Calu3 (cell line): Measurements from ENCODE around the gene C19orf81. TPM values are rescaled to one million over a fixed set of nuclear protein-coding genes. Genes with fewer than 3 reads are reported as not detected.

Experiments
- BruUV-seq: library from RNA; stranded (reverse); fragments of 400-500 nt; replicated peaks from 2 replicates; lab custom pipeline; 2021; lab: Mats Ljungman, UMichigan
- CTCF ChIA-PET: fragments of 300-600 bp; sonication (Branson Sonifier 250); formaldehyde crosslinking; loops from one replicate; lab custom pipeline; 2022; ENCODE audit warnings: antibody characterized with exemption; lab: Charles Lee
- DNase-seq: peaks from one replicate; pipeline ENCODE4 v3.0.0; 2022
- H3K27ac Mint-ChIP-seq: one replicate; pipeline ENCODE4 v1.8.0; 2022; ENCODE audit warnings: mixed read lengths; ENCODE audit not compliant: unreplicated experiment
- H3K27me3 Mint-ChIP-seq: one replicate; pipeline ENCODE4 v1.8.0; 2022; ENCODE audit warnings: mixed read lengths; ENCODE audit not compliant: unreplicated experiment
- H3K36me3 Mint-ChIP-seq: one replicate; pipeline ENCODE4 v1.8.0; 2022; ENCODE audit warnings: mild to moderate bottlenecking, moderate library complexity, mixed read lengths; ENCODE audit not compliant: insufficient read depth, unreplicated experiment
- H3K4me1 Mint-ChIP-seq: one replicate; pipeline ENCODE4 v1.8.0; 2022; ENCODE audit warnings: mild to moderate bottlenecking, low read depth, mixed read lengths; ENCODE audit not compliant: unreplicated experiment
- H3K4me3 Mint-ChIP-seq: one replicate; pipeline ENCODE4 v1.8.0; 2022; ENCODE audit warnings: mild to moderate bottlenecking, low read depth, moderate library complexity, mixed read lengths; ENCODE audit not compliant: unreplicated experiment
- H3K9me3 Mint-ChIP-seq: one replicate; pipeline ENCODE4 v1.8.0; 2022; ENCODE audit warnings: low read depth, mixed read lengths; ENCODE audit not compliant: unreplicated experiment
- intact Hi-C: fragments of 100-400 bp; cut with micrococcal nuclease; formaldehyde crosslinking; loops from one replicate; pipeline ENCODE4 v1.10.0; 2022; ENCODE audit not compliant: unreplicated experiment
- total RNA-seq: library from RNA; stranded (reverse); gene quantifications from 2 replicates; pipeline ENCODE4 v1.2.3, GENCODE V29; 2022
- TF ChIP-seq, protein P1 (sequence below): fragments of 200-600 bp; IDR thresholded peaks from one replicate; pipeline ENCODE4 v1.8.0; 2022; ENCODE audit warnings: antibody characterized with exemption; ENCODE audit not compliant: unreplicated experiment

The C19orf81 gene
- total RNA-seq, 1 experiment from 2014 or later, result not detected

DNA sequence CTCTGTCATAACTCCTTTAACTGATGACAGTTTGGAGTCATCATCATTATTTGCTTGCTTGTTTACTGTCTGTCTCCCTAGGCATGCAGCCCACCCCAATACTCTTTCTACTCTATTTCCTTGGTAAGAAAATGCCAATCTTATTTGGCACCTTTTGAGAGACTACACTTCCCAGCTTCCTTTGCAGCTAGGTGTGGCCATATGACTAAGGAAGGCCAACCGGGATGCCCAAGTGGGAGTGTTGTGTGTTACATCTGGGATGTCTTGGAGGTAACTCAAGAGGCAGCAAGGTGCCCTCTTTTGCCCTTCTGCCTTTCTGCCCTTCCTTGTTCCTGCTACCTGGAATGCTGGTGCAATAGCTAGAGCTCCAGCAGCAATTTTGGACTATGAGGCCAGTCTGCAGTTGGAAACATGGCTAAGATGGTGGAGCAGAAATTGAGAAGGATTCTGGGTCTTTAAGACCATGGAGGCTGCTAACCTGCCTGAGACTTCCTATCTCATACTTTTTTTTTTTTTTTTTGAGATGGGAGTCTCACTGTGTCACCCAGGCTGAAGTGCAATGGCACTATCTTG, 27.5 kb downstream of the C19orf81 start:
- Mint-ChIP-seq H3K9me3 (no peaks in the 10 kb centered on the region), H3K27me3 (peaks cover 86% of the 10 kb centered on the region), H3K4me3 (no peak overlapping the region), H3K27ac (no peak overlapping the region), H3K4me1 (no peaks in the 10 kb centered on the region), H3K36me3 (peaks cover 11% of the 10 kb centered on the region)
- BruUV-seq, result no TSS peak
- no peak for DNase-seq
- CTCF ChIA-PET, result no interaction called here
- intact Hi-C loops, result no loop called here
- TF ChIP-seq, protein P1, sequence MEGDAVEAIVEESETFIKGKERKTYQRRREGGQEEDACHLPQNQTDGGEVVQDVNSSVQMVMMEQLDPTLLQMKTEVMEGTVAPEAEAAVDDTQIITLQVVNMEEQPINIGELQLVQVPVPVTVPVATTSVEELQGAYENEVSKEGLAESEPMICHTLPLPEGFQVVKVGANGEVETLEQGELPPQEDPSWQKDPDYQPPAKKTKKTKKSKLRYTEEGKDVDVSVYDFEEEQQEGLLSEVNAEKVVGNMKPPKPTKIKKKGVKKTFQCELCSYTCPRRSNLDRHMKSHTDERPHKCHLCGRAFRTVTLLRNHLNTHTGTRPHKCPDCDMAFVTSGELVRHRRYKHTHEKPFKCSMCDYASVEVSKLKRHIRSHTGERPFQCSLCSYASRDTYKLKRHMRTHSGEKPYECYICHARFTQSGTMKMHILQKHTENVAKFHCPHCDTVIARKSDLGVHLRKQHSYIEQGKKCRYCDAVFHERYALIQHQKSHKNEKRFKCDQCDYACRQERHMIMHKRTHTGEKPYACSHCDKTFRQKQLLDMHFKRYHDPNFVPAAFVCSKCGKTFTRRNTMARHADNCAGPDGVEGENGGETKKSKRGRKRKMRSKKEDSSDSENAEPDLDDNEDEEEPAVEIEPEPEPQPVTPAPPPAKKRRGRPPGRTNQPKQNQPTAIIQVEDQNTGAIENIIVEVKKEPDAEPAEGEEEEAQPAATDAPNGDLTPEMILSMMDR, result no peak

DNA sequence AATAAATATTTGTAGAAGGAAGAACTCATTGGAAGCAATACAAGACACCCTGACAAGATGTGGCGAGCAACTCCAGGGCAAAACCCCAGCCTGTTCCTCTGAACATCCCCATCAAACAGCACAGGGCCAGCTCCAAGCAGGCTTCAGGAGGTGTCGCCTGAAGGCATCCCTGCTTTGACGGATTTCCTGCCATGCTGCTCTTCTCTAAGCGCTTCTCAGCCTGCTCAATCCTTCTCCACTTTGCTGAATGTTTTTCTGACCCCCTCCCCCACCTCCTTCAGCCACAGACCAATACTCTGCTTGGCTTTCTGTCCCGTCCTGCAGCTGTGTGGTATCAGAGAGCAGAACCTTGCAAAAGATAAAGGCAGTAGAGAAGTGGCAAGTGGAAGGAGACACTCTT, 28.4 kb downstream of the C19orf81 start:
- CTCF ChIA-PET, result no interaction called here
- no peak overlapping the region for H3K4me3 Mint-ChIP-seq
- no peak for DNase-seq
- no peak overlapping the region for H3K27ac Mint-ChIP-seq
- H3K27me3 Mint-ChIP-seq, result peaks cover 86% of the 10 kb centered on the region
- H3K36me3 Mint-ChIP-seq, result peaks cover 11% of the 10 kb centered on the region
- TF ChIP-seq, protein P1, result no peak
- no peaks in the 10 kb centered on the region for H3K4me1 Mint-ChIP-seq
- H3K9me3 Mint-ChIP-seq, result no peaks in the 10 kb centered on the region
- BruUV-seq, result no TSS peak
- intact Hi-C loops, result no loop called here

DNA sequence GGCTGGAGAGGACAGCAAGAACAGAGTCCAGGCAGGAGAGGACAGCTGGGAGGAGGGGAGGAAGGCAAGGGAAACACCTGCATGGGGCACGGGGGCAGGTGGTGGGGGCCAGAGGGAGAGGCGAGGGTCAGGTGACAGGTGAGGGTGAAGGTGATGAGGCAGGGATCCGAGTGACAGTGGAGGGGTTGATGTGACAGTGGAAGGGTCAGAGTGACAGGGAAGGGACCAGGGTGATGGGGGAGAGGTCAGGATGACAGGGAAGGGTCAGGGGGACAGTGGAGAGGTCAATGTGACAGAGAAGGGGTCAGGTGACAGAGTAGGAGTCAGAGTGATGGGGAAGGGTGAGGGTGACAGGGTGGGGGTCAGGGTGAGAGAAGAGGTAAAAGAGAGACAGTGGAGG, 29.1 kb downstream of the C19orf81 start:
- CTCF ChIA-PET, result no interaction called here
- no peaks in the 10 kb centered on the region for H3K4me1 Mint-ChIP-seq
- TF ChIP-seq, protein P1, result no peak
- no TSS peak for BruUV-seq
- H3K27me3 Mint-ChIP-seq, result peaks cover 86% of the 10 kb centered on the region
- no peak overlapping the region for H3K4me3 Mint-ChIP-seq
- no peak overlapping the region for H3K27ac Mint-ChIP-seq
- DNase-seq, result no peak
- H3K9me3 Mint-ChIP-seq, result no peaks in the 10 kb centered on the region
- peaks cover 6% of the 10 kb centered on the region for H3K36me3 Mint-ChIP-seq
- intact Hi-C loops, result no loop called here

DNA sequence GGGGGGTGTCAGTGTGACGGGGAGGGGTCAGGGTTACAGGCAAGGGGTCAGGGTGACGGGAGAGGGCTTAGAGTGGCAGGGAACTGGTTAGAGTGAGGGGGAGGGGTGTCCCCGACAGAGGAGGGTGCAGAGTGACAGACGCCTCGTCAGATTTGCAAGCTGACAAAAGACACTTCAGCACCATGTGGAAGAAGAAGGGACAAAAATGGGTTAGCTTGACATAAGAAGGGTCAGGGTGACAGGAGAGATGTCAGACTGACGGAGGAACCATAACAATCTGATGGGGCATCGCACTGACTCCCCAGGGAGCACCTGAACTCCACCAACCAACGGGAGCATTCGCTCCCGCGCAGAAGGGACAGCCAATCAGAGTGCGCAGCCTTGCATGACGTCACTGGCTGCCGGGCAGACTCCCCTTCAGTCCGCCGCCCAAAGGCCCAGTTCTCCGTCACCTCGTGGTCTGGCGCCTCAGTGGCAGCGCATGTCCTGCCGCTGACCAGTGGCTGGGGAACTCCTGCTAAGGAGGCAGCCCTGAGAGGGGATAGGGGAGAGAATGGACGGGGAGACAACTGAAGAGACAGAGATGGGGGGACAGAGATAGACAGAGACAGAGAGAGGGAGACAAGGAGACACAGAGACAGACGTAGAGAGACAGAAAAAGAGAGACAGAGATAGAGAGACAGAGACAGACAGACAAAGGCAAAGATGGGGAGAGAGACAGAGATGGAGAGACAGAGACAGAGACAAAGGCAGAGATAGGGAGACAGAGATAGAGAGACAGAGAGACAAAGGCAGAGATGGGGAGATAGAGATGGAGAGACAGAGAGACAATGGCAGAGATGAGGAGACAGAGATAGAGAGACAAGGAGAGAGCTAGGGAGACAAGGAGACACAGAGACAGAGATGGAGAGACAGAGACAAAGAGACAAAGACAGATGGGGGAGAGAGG, 30.2 kb downstream of the C19orf81 start:
- peaks cover 86% of the 10 kb centered on the region for H3K27me3 Mint-ChIP-seq
- intact Hi-C loops, result no loop called here
- H3K4me1 Mint-ChIP-seq, result no peaks in the 10 kb centered on the region
- peaks cover 6% of the 10 kb centered on the region for H3K36me3 Mint-ChIP-seq
- BruUV-seq, result no TSS peak
- DNase-seq, result peak; percentile 86
- CTCF ChIA-PET, result interaction anchor here (0.5 kb wide), 1 partner anchor 88 kb away, joined by 4 read pairs; no protein-coding TSS in a partner anchor
- no peak overlapping the region for H3K4me3 Mint-ChIP-seq
- H3K9me3 Mint-ChIP-seq, result no peaks in the 10 kb centered on the region
- TF ChIP-seq, protein P1, result no peak
- H3K27ac Mint-ChIP-seq, result no peak overlapping the region
